ENCODE results near the gene RIPOR1.
"Not testable (repeated sequence)": the region's sequence is repeated elsewhere in the genome, so short reads cannot be mapped to it uniquely, and the experiment has no call there.

RIPOR1 gene

GRCh38 chr16:67528222-67528869 is at the start of gene RIPOR1:
RIPOR1 (plus strand) TSS chr16:67528829; CDS start chr16:67538447, 9,618 bp downstream.
- peak; percentile 40 for DNase-seq (ENCODE audit: low spot score)

- DNase-seq (ENCODE audit: low spot score): peak; percentile 98
These were observed 47.6 kb upstream of the RIPOR1 start, which contains the start of gene ATP6V0D1 for GRCh38 chr16:67480833-67481560. ATP6V0D1 (minus strand) TSS chr16:67481157; CDS start chr16:67481086, 71 bp downstream.

- DNase-seq (ENCODE audit: low spot score): no peak
These were observed 46.9 kb upstream of the RIPOR1 start for GRCh38 chr16:67481561-67482232.

GRCh38 chr16:67482233-67482924 is 46.2 kb upstream of the RIPOR1 start:
- no peak for DNase-seq (ENCODE audit: low spot score)

GRCh38 chr16:67483150-67483549 is 45.5 kb upstream of the RIPOR1 start, which contains the start of gene AGRP:
AGRP (minus strand) TSS chr16:67483547; CDS start chr16:67483398, 149 bp downstream.
- DNase-seq (ENCODE audit: low spot score): no peak

GRCh38 chr16:67483731-67484525 is 44.7 kb upstream of the RIPOR1 start:
- DNase-seq (ENCODE audit: low spot score): no peak

- DNase-seq (ENCODE audit: low spot score): no peak
These were observed 41.8 kb upstream of the RIPOR1 start for GRCh38 chr16:67486805-67487204.

- DNase-seq (ENCODE audit: low spot score): not testable (repeated sequence)
These were observed 41.1 kb upstream of the RIPOR1 start for GRCh38 chr16:67487561-67487960.

- DNase-seq (ENCODE audit: low spot score): no peak
These were observed 39.1 kb upstream of the RIPOR1 start for GRCh38 chr16:67489401-67490083.

GRCh38 chr16:67490335-67491096 is 38.1 kb upstream of the RIPOR1 start:
- DNase-seq (ENCODE audit: low spot score): no peak

- DNase-seq (ENCODE audit: low spot score): no peak
These were observed 29.5 kb upstream of the RIPOR1 start for GRCh38 chr16:67499106-67499505.

- DNase-seq (ENCODE audit: low spot score): peak; percentile 51
These were observed 24.3 kb upstream of the RIPOR1 start for GRCh38 chr16:67504031-67505021.

- no peak for DNase-seq (ENCODE audit: low spot score)
These were observed 22.2 kb upstream of the RIPOR1 start for GRCh38 chr16:67506468-67506867.

GRCh38 chr16:67509016-67509415 is 19.6 kb upstream of the RIPOR1 start:
- no peak for DNase-seq (ENCODE audit: low spot score)

GRCh38 chr16:67513892-67514291 is 14.7 kb upstream of the RIPOR1 start:
- not testable (repeated sequence) for DNase-seq (ENCODE audit: low spot score)

- DNase-seq (ENCODE audit: low spot score): peak; percentile 86
These were observed 14.2 kb upstream of the RIPOR1 start for GRCh38 chr16:67514382-67514828.

- DNase-seq (ENCODE audit: low spot score): peak; percentile 92
These were observed 12.1 kb upstream of the RIPOR1 start for GRCh38 chr16:67516296-67517154.

- no peak for DNase-seq (ENCODE audit: low spot score)
These were observed 11.5 kb upstream of the RIPOR1 start for GRCh38 chr16:67517155-67517445.
